GM23248 (cell line): ENCODE data around the gene ATG3.
"Not testable (repeated sequence)": the region's sequence is repeated elsewhere in the genome, so short reads cannot be mapped to it uniquely, and the experiment has no call there.

Experiments
- EZH2 ChIP-seq: fragments of 200-600 bp; sonication (generic); IDR thresholded peaks from 2 replicates; pipeline ENCODE4 v1.6.1; 2018; ENCODE audit warnings: antibody characterized with exemption, mild to moderate bottlenecking; ENCODE audit not compliant: insufficient read depth, poor library complexity, severe bottlenecking
- EZH2phosphoT487 ChIP-seq: fragments of 200-600 bp; sonication (generic); IDR thresholded peaks from 2 replicates; pipeline ENCODE4 v1.6.1; 2018; ENCODE audit warnings: antibody characterized with exemption, moderate library complexity, mild to moderate bottlenecking, low read depth; ENCODE audit not compliant: insufficient read depth

DNA sequence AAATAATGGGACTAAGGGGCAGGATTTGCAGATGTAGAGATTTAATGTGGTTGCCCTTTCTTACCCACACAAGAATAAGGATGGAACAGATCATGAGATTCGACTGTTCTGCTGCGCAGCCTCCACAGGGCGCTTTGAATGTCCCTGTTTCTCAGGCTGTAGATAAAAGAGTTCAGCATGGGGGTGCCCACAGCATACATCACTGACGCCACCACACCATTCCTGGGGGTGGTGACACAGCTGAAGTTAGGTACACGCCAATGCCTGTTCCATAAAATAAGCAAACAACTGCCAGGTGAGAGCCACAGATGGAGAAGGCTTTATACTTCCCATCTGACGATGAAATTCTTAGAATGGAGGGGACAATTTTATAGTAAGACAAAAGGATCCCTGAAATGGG lies 37.6 kb downstream of the ATG3 start:
- not testable (repeated sequence) for TF ChIP-seq EZH2, EZH2phosphoT487
